GM23248 (cell line): ENCODE data around the gene ZNF850. TPM values are rescaled to one million over a fixed set of nuclear protein-coding genes. Genes with fewer than 3 reads are reported as not detected.

Experiments used
- DNase-seq: peaks from one replicate; pipeline ENCODE4 v3.0.0-alpha.2; 2015
- H2AFZ ChIP-seq: fragments of 200-600 bp; sonication (generic); 2 replicates; pipeline ENCODE4 v1.6.1; 2016; ENCODE audit warnings: antibody characterized with exemption
- H3F3A ChIP-seq: fragments of 200-600 bp; sonication (generic); 2 replicates; pipeline ENCODE4 v1.6.1; 2016; ENCODE audit warnings: mild to moderate bottlenecking, antibody characterized with exemption, mixed run types; ENCODE audit not compliant: insufficient read depth
- H3K27ac ChIP-seq: fragments of 200-600 bp; sonication (generic); 2 replicates; pipeline ENCODE4 v1.5.1; 2016; ENCODE audit warnings: mild to moderate bottlenecking
- H3K27me3 ChIP-seq: fragments of 200-600 bp; sonication (generic); replicated peaks from 2 replicates; pipeline ENCODE4 v1.6.1; 2016; ENCODE audit warnings: mild to moderate bottlenecking; ENCODE audit not compliant: insufficient read depth
- H3K36me3 ChIP-seq: fragments of 200-600 bp; sonication (generic); 2 replicates; pipeline ENCODE4 v1.6.1; 2016; ENCODE audit warnings: low read depth, mild to moderate bottlenecking
- H3K4me1 ChIP-seq: fragments of 200-600 bp; sonication (generic); 2 replicates; pipeline ENCODE4 v1.6.1; 2016; ENCODE audit warnings: mild to moderate bottlenecking; ENCODE audit not compliant: insufficient read depth
- H3K4me2 ChIP-seq: fragments of 200-600 bp; sonication (generic); one replicate; pipeline ENCODE4 v1.6.1; 2016; ENCODE audit warnings: mild to moderate bottlenecking; ENCODE audit not compliant: unreplicated experiment
- H3K4me3 ChIP-seq: fragments of 200-600 bp; sonication (generic); 2 replicates; pipeline ENCODE4 v1.5.1; 2016; ENCODE audit warnings: mild to moderate bottlenecking
- H3K79me2 ChIP-seq: fragments of 200-600 bp; sonication (generic); 2 replicates; pipeline ENCODE4 v1.6.1; 2016; ENCODE audit warnings: mild to moderate bottlenecking; ENCODE audit not compliant: insufficient read depth
- H3K9ac ChIP-seq: fragments of 200-600 bp; sonication (generic); 2 replicates; pipeline ENCODE4 v1.6.1; 2016; ENCODE audit warnings: mild to moderate bottlenecking
- H3K9me2 ChIP-seq: fragments of 200-600 bp; sonication (generic); 2 replicates; pipeline ENCODE4 v1.6.1; 2016; ENCODE audit warnings: mixed run types, mild to moderate bottlenecking, moderate library complexity; ENCODE audit not compliant: insufficient read depth
- H3K9me3 ChIP-seq: fragments of 200-600 bp; sonication (generic); one replicate; pipeline ENCODE4 v1.6.1; 2017; ENCODE audit warnings: low read depth
- H4K20me1 ChIP-seq: fragments of 200-600 bp; sonication (generic); 2 replicates; pipeline ENCODE4 v1.6.0; 2016; ENCODE audit not compliant: insufficient read depth
- EZH2 ChIP-seq: fragments of 200-600 bp; sonication (generic); IDR thresholded peaks from 2 replicates; pipeline ENCODE4 v1.6.1; 2018; ENCODE audit warnings: antibody characterized with exemption, mild to moderate bottlenecking; ENCODE audit not compliant: insufficient read depth, poor library complexity, severe bottlenecking
- EZH2phosphoT487 ChIP-seq: fragments of 200-600 bp; sonication (generic); IDR thresholded peaks from 2 replicates; pipeline ENCODE4 v1.6.1; 2018; ENCODE audit warnings: antibody characterized with exemption, moderate library complexity, mild to moderate bottlenecking, low read depth; ENCODE audit not compliant: insufficient read depth
- WGBS, 2 experiments: methylation state at CpG; one replicate each; pipeline ENCODE4 v1.1.6; 2015 to 2017; ENCODE audit warnings: low lambda C conversion rate in 2 of 2, low coverage in 1 of 2; ENCODE audit errors: missing lambda C conversion rate in 2 of 2; 5-methylcytosine and 5-hydroxymethylcytosine counted together
- in situ Hi-C: fragments of 300-500 bp; cut with MboI; formaldehyde crosslinking; loops from 2 replicates; pipeline ENCODE4 v1.15.0; 2020
- polyA plus RNA-seq: library from polyadenylated mRNA; unstranded; fragments of >200 nt; fragmentation: Nextera tagmentation; extraction: Ambion mirVana; gene quantifications from 2 replicates; pipeline ENCODE4 v1.2.1, GENCODE V29; 2016
- total RNA-seq: library from RNA; depleted of rRNA; stranded (reverse); fragments of >200 nt; shearing (Covaris generic); gene quantifications from 2 replicates; pipeline ENCODE4 v1.2.3, GENCODE V29; 2014; rRNA removed

Gene ZNF850
- total RNA-seq (1.2 and 1.5 TPM in 2 replicates), polyA plus RNA-seq (0.29 and 0.75 TPM in 2 replicates)

DNA sequence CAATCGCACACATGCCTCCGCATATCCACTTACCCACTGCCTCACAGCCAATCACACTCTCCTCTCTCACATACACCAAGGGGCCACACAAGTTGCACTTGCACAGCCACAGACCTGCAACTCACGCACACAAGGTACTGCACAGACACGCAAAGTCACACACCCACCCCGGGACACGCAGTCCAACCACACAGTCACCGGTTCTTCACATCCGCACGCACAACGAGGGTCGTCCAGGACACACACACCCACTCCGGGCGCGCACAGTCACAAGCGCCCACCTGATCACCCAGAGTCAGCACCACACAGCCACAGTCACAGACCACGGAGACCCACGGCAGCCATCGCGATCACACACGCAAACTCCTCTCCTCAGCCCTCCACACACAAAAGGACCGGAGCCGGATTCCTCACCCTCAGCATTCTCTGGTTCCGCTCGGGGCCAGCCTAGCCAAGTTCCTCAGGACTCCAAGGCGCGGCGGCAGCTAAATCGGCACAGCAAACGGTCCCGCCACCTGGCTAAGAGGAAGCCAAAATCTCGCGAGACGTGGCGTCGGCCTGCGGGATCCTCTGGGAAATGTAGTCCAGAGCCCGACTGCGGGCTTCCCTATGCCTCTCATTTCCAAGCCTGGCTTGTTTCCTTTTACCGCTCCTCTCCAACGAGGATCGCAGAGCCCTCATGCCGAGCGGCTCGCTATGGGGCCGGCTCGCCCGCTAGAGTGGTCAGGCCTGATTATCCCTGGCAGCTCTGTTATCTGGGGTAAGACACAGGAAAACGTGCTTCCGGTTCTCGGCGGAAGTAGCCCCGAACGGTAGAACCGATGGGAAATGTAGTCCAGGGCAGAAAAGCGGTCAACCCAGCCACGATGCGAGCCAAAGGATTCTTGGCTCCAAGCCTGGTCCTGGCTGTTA is at the start of gene ZNF850:
ZNF850 (minus strand) TSS at position 497 of the 912 bp plus-strand sequence. CDS start 10,201 bp downstream, outside the sequence.
- in situ Hi-C loops = no loop called here
- Histone ChIP-seq H3K9me3 (no peaks in the 10 kb centered on the region), H3K4me1 (no peaks in the 10 kb centered on the region), H3K4me2 (peak within 1 kb of the TSS; percentile 94), H3K27ac (peak within 1 kb of the TSS; percentile 72), H4K20me1 (no peaks in the 10 kb centered on the region), H3K27me3 (no peaks in the 10 kb centered on the region), H3K9me2 (no peaks in the 10 kb centered on the region), H3F3A (peaks cover 16% of the 10 kb centered on the region; the same call in 1 of the 2 replicates), H3K9ac (peak within 1 kb of the TSS; percentile 86), H3K36me3 (no peaks in the 10 kb centered on the region), H2AFZ (peak within 1 kb of the TSS; percentile 98), H3K4me3 (peak within 1 kb of the TSS; percentile 100), H3K79me2 (peaks cover 34% of the 10 kb centered on the region)
- no peak for TF ChIP-seq EZH2
- no peak for TF ChIP-seq EZH2phosphoT487
- 1 to 2% methylated on average over 57 of the region's 57 CpGs for WGBS, 2 experiments
- DNase-seq = peak; percentile 98

DNA sequence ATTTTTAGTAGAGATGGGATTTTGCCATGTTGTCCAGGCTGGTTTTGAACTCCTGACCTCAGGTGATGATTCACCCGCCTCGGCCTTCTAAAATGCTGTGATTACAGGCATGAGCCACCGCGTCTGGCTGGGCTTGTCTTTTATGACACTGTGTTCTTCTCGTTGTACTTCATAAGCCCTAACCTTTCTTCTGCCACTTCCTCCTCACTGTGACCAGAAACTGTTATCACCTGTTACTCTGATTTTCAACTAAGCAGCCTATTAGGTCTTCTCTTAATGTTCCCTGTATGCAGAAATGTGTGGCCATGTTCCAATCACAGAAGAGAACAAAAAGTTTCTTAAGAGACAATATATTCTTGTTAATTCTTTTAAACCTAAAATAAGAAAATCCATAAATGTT is 49.2 kb upstream of the ZNF850 start:
- H3K9me2 ChIP-seq = no peaks in the 10 kb centered on the region
- no peak overlapping the region for H2AFZ ChIP-seq
- H3K4me3 ChIP-seq = no peak overlapping the region
- H3K9ac ChIP-seq = no peak overlapping the region
- H3K27me3 ChIP-seq = no peaks in the 10 kb centered on the region
- H3K79me2 ChIP-seq = peaks cover 10% of the 10 kb centered on the region; the same call in 1 of the 2 replicates
- H3K9me3 ChIP-seq = peaks cover 34% of the 10 kb centered on the region
- H3K36me3 ChIP-seq = peaks cover 94% of the 10 kb centered on the region
- TF ChIP-seq EZH2 (no peak), EZH2phosphoT487 (no peak)
- peaks cover 23% of the 10 kb centered on the region for H3F3A ChIP-seq
- H3K4me2 ChIP-seq = no peak overlapping the region
- no peaks in the 10 kb centered on the region for H4K20me1 ChIP-seq
- WGBS, 2 experiments = 97 to 98% methylated on average over 5 of the region's 5 CpGs
- H3K4me1 ChIP-seq = no peaks in the 10 kb centered on the region
- no peak for DNase-seq
- in situ Hi-C loops = no loop called here
- no peak overlapping the region for H3K27ac ChIP-seq

DNA sequence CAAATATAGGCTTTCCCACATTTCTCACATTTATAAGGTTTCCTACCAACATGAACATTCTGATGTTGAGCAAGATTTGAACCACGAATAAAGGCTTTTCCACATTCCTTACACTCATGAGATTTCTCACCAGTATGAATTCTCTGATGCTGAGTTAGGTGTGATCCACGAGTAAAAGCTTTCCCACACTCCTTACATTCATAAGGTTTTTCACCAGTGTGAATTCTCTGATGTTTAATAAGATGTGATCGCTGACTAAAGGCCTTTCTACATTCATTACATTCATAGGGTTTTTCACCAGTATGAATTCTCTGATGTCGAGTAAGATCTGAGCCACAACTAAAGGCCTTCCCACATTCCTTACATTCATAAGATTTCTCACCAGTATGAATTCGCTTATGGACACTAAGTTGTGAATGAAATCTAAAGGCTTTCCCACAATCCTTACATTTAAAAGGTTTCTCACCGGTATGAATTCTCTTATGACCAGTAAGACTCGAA is 46.6 kb upstream of the ZNF850 start:
- WGBS, 2 experiments = 88 to 91% methylated on average over 7 of the region's 7 CpGs
- in situ Hi-C loops = no loop called here
- H4K20me1 ChIP-seq = no peaks in the 10 kb centered on the region
- DNase-seq = peak; percentile 9
- H3K4me2 ChIP-seq = no peak overlapping the region
- no peak overlapping the region for H2AFZ ChIP-seq
- peaks cover 23% of the 10 kb centered on the region for H3F3A ChIP-seq
- H3K27me3 ChIP-seq = no peaks in the 10 kb centered on the region
- H3K9ac ChIP-seq = no peak overlapping the region
- H3K9me2 ChIP-seq = no peaks in the 10 kb centered on the region
- no peak overlapping the region for H3K27ac ChIP-seq
- no peaks in the 10 kb centered on the region for H3K4me1 ChIP-seq
- TF ChIP-seq EZH2 = no peak
- no peak for TF ChIP-seq EZH2phosphoT487
- peaks cover 16% of the 10 kb centered on the region; the same call in 1 of the 2 replicates for H3K79me2 ChIP-seq
- no peak overlapping the region for H3K4me3 ChIP-seq
- peaks cover 97% of the 10 kb centered on the region for H3K36me3 ChIP-seq
- peaks cover 47% of the 10 kb centered on the region for H3K9me3 ChIP-seq

DNA sequence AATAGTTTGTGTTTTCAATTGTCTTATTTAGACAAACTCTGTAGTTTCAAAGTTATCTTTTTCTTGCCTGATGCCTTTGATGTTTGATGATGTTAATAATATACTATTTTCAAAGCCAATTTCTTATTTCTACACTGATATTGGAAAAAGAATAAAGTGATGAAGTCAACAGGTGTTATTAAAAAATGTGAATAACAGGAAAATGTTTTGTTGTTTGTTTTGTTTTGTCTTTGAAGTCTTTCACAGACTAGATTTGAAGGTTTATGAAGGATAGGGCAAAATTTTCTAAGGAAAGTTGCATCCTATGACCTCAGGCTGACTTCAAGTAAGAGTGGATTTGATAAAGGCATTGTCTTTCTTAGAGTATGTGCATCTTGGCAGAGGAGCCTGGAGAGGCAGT is 34.4 kb upstream of the ZNF850 start:
- H3K9ac ChIP-seq = no peak overlapping the region
- no peak overlapping the region for H3K27ac ChIP-seq
- DNase-seq = no peak
- no peak overlapping the region for H3K4me3 ChIP-seq
- TF ChIP-seq EZH2phosphoT487 (no peak), EZH2 (no peak)
- peaks cover 44% of the 10 kb centered on the region for H3K79me2 ChIP-seq
- H3F3A ChIP-seq = no peaks in the 10 kb centered on the region; the same call in 1 of the 2 replicates
- peaks cover 5% of the 10 kb centered on the region for H3K9me3 ChIP-seq
- H3K4me2 ChIP-seq = no peak overlapping the region
- H3K4me1 ChIP-seq = no peaks in the 10 kb centered on the region
- H3K27me3 ChIP-seq = no peaks in the 10 kb centered on the region
- H3K9me2 ChIP-seq = no peaks in the 10 kb centered on the region
- in situ Hi-C loops = no loop called here
- H3K36me3 ChIP-seq = peaks cover 42% of the 10 kb centered on the region; the same call in 1 of the 2 replicates
- H2AFZ ChIP-seq = no peak overlapping the region
- no peaks in the 10 kb centered on the region for H4K20me1 ChIP-seq
